AG04450 (cell line): ENCODE measurements around the gene TMPRSS11B. TPM values are rescaled to one million over a fixed set of nuclear protein-coding genes. Genes with fewer than 3 reads are reported as not detected.

Experiments used
- CTCF ChIA-PET: fragments of 300-600, 350-600 bp; formaldehyde crosslinking; extraction: SDS; loops from one replicate; lab custom pipeline; 2022; ENCODE audit warnings: antibody characterized with exemption, inconsistent platforms; lab: Charles Lee
- POLR2A ChIA-PET: fragments of 350-600 bp; formaldehyde crosslinking; extraction: SDS; loops from one replicate; lab custom pipeline; 2021; ENCODE audit warnings: antibody characterized with exemption, inconsistent platforms; lab: Yijun Ruan, JAX
- DNase-seq: peaks from one replicate; pipeline ENCODE4 v3.0.0-alpha.2; 2011; ENCODE audit warnings: low read depth, low spot score
- H3K27ac ChIP-seq: one replicate; pipeline ENCODE4 v1.5.1; 2012; ENCODE audit warnings: low read depth, low read length, control low read depth
- H3K27me3 ChIP-seq: one replicate; pipeline ENCODE4 v1.6.0; 2012; ENCODE audit warnings: low read length; ENCODE audit not compliant: control insufficient read depth, insufficient read depth
- H3K4me3 ChIP-seq: 2 replicates; pipeline ENCODE4 v1.5.1; 2011; ENCODE audit warnings: mild to moderate bottlenecking, low read depth, low read length, control low read depth
- H3K9me3 ChIP-seq: 2 replicates; pipeline ENCODE4 v1.5.1; 2012; ENCODE audit warnings: low read length; ENCODE audit not compliant: control insufficient read depth, insufficient read depth
- polyA plus RNA-seq: library from polyadenylated mRNA; depleted of rRNA; stranded (reverse); fragments of >200 nt; gene quantifications from 2 replicates; pipeline ENCODE4 v1.2.3, GENCODE V29; 2011; rRNA removed
- TF ChIP-seq, protein P1 (sequence below): IDR thresholded peaks from 2 replicates; pipeline ENCODE4 v1.5.1; 2011; ENCODE audit warnings: low read depth, low read length, control low read depth, inconsistent platforms

Gene TMPRSS11B
- polyA plus RNA-seq, 1 experiment, result not detected

DNA sequence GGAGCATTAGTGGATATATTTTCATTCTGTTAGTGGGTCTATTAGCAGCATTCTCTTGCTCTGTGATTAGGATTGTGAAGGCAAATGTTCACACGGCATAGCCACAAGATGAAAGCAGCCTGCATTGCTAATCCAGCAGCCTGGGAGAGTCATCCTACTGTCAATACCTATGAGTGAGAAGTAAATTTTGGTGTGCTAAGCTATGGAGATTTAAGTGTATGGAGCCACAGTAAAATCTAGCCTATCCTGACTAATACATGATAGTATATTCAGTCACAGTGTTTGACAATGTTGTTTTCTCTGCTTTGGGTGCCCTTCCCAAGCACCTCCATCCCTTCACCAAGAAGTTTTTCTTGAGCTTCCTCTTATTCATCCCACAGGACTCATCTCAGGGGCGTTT lies 68.6 kb downstream of the TMPRSS11B start:
- DNase-seq, result no peak
- CTCF ChIA-PET, result interaction anchor here (0.6 to 3.5 kb wide), 3 partner anchors 111 to 308 kb away, joined by 3 to 16 read pairs (median 6); no protein-coding TSS in a partner anchor
- Histone ChIP-seq H3K9me3 (no peaks in the 10 kb centered on the region), H3K27me3 (no peaks in the 10 kb centered on the region), H3K27ac (no peak overlapping the region), H3K4me3 (no peak overlapping the region)
- POLR2A ChIA-PET, result no interaction called here
- TF ChIP-seq, protein P1, sequence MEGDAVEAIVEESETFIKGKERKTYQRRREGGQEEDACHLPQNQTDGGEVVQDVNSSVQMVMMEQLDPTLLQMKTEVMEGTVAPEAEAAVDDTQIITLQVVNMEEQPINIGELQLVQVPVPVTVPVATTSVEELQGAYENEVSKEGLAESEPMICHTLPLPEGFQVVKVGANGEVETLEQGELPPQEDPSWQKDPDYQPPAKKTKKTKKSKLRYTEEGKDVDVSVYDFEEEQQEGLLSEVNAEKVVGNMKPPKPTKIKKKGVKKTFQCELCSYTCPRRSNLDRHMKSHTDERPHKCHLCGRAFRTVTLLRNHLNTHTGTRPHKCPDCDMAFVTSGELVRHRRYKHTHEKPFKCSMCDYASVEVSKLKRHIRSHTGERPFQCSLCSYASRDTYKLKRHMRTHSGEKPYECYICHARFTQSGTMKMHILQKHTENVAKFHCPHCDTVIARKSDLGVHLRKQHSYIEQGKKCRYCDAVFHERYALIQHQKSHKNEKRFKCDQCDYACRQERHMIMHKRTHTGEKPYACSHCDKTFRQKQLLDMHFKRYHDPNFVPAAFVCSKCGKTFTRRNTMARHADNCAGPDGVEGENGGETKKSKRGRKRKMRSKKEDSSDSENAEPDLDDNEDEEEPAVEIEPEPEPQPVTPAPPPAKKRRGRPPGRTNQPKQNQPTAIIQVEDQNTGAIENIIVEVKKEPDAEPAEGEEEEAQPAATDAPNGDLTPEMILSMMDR, result no peak

Other genes starting within 250 kb of the TMPRSS11B start
- not detected in 2 replicates for gene TMPRSS11F, start 115.8 kb downstream of the TMPRSS11B start, polyA plus RNA-seq
- gene YTHDC1, start 104.4 kb upstream of the TMPRSS11B start, polyA plus RNA-seq, result 40.7 and 48.0 TPM in 2 replicates
- not detected in 2 replicates for gene TMPRSS11E, start 201.8 kb upstream of the TMPRSS11B start, polyA plus RNA-seq